ENCODE measurements around the gene UBN1.

UBN1 gene

GRCh38 chr16:4803898-4804762 lies 43.2 kb upstream of the UBN1 start:
- DNase-seq (ENCODE audit: low read depth in 1 of 2, low spot score in 1 of 2): no peak
- in situ Hi-C loops (cut with HindIII; ENCODE audit: low pct_unique_long_range_greater_than_20kb, low sequenced_read_pairs): no loop called here
- TF ChIP-seq JUND (IDR thresholded peaks at IDR 0.05; ENCODE audit: low read depth): no peak

- no peak for DNase-seq (ENCODE audit: low read depth in 1 of 2, low spot score in 1 of 2)
- TF ChIP-seq JUND (IDR thresholded peaks at IDR 0.05; ENCODE audit: low read depth): no peak
- in situ Hi-C loops (cut with HindIII; ENCODE audit: low pct_unique_long_range_greater_than_20kb, low sequenced_read_pairs): no loop called here
Observed at GRCh38 chr16:4805231-4805630, 42.0 kb upstream of the UBN1 start.

GRCh38 chr16:4806280-4806679 lies 41.0 kb upstream of the UBN1 start:
- in situ Hi-C loops (cut with HindIII; ENCODE audit: low pct_unique_long_range_greater_than_20kb, low sequenced_read_pairs): no loop called here
- no peak for TF ChIP-seq JUND (IDR thresholded peaks at IDR 0.05; ENCODE audit: low read depth)
- DNase-seq (ENCODE audit: low read depth in 1 of 2, low spot score in 1 of 2): no peak

GRCh38 chr16:4811242-4811641 lies 36.0 kb upstream of the UBN1 start:
- DNase-seq (ENCODE audit: low read depth in 1 of 2, low spot score in 1 of 2): no peak
- no peak for TF ChIP-seq JUND (IDR thresholded peaks at IDR 0.05; ENCODE audit: low read depth)
- in situ Hi-C loops (cut with HindIII; ENCODE audit: low pct_unique_long_range_greater_than_20kb, low sequenced_read_pairs): no loop called here

- in situ Hi-C loops (cut with HindIII; ENCODE audit: low pct_unique_long_range_greater_than_20kb, low sequenced_read_pairs): no loop called here
- DNase-seq (ENCODE audit: low read depth in 1 of 2, low spot score in 1 of 2): no peak
- no peak for TF ChIP-seq JUND (IDR thresholded peaks at IDR 0.05; ENCODE audit: low read depth)
Observed at GRCh38 chr16:4811773-4812172, 35.5 kb upstream of the UBN1 start.

GRCh38 chr16:4813251-4814003 lies 33.9 kb upstream of the UBN1 start:
- no peak for DNase-seq (ENCODE audit: low read depth in 1 of 2, low spot score in 1 of 2)
- TF ChIP-seq JUND (IDR thresholded peaks at IDR 0.05; ENCODE audit: low read depth): no peak
- in situ Hi-C loops (cut with HindIII; ENCODE audit: low pct_unique_long_range_greater_than_20kb, low sequenced_read_pairs): no loop called here

- DNase-seq (ENCODE audit: low read depth in 1 of 2, low spot score in 1 of 2): no peak
- in situ Hi-C loops (cut with HindIII; ENCODE audit: low pct_unique_long_range_greater_than_20kb, low sequenced_read_pairs): no loop called here
- TF ChIP-seq JUND (IDR thresholded peaks at IDR 0.05; ENCODE audit: low read depth): no peak
Observed at GRCh38 chr16:4814046-4814445, 33.2 kb upstream of the UBN1 start.

- no peak for DNase-seq (ENCODE audit: low read depth in 1 of 2, low spot score in 1 of 2)
- in situ Hi-C loops (cut with HindIII; ENCODE audit: low pct_unique_long_range_greater_than_20kb, low sequenced_read_pairs): no loop called here
- no peak for TF ChIP-seq JUND (IDR thresholded peaks at IDR 0.05; ENCODE audit: low read depth)
Observed at GRCh38 chr16:4814542-4815173, 32.6 kb upstream of the UBN1 start.

- no peak for TF ChIP-seq JUND (IDR thresholded peaks at IDR 0.05; ENCODE audit: low read depth)
- in situ Hi-C loops (cut with HindIII; ENCODE audit: low pct_unique_long_range_greater_than_20kb, low sequenced_read_pairs): no loop called here
- no peak for DNase-seq (ENCODE audit: low read depth in 1 of 2, low spot score in 1 of 2)
Observed at GRCh38 chr16:4820652-4821051, 26.6 kb upstream of the UBN1 start.

- DNase-seq (ENCODE audit: low read depth in 1 of 2, low spot score in 1 of 2): no peak
- TF ChIP-seq JUND (IDR thresholded peaks at IDR 0.05; ENCODE audit: low read depth): no peak
Observed at GRCh38 chr16:4825196-4825595, 22.1 kb upstream of the UBN1 start.

GRCh38 chr16:4826526-4826925 lies 20.8 kb upstream of the UBN1 start:
- in situ Hi-C loops (cut with HindIII; ENCODE audit: low pct_unique_long_range_greater_than_20kb, low sequenced_read_pairs): no loop called here
- no peak for TF ChIP-seq JUND (IDR thresholded peaks at IDR 0.05; ENCODE audit: low read depth)
- DNase-seq (ENCODE audit: low read depth in 1 of 2, low spot score in 1 of 2): no peak

More at GRCh38 chr16:4825196-4825595, 22.1 kb upstream of the UBN1 start:
- in situ Hi-C loops (cut with HindIII; ENCODE audit: low pct_unique_long_range_greater_than_20kb, low sequenced_read_pairs): no loop called here

- no peak for TF ChIP-seq JUND (IDR thresholded peaks at IDR 0.05; ENCODE audit: low read depth)
- DNase-seq (ENCODE audit: low read depth in 1 of 2, low spot score in 1 of 2): no peak
- in situ Hi-C loops (cut with HindIII; ENCODE audit: low pct_unique_long_range_greater_than_20kb, low sequenced_read_pairs): no loop called here
Observed at GRCh38 chr16:4826980-4827379, 20.3 kb upstream of the UBN1 start.
